Right lobe of liver (tissue), 6 donors: ENCODE results near the gene GRB10. TPM values are rescaled to one million over a fixed set of nuclear protein-coding genes. Genes with fewer than 3 reads are reported as not detected.

Experiments used
- ATAC-seq, 4 donors: fragments of 200-7000 bp; cut with Tn5 transposase; one replicate each; pipeline ENCODE4 v1.9.1; 2020; ENCODE audit warnings: mild to moderate bottlenecking in 4 of 4, moderate library complexity in 4 of 4
- DNase-seq, 3 donors: peaks; one replicate each; pipeline ENCODE4 v3.0.0-alpha.2; 2020
- H3K27ac ChIP-seq, 3 donors: fragments of 200-600 bp; one replicate each; pipeline ENCODE4 v1.8.0; 2022
- H3K27me3 ChIP-seq, 2 donors: fragments of 200-600 bp; one replicate each; pipeline ENCODE4 v1.8.0; 2022
- H3K36me3 ChIP-seq, 4 donors: fragments of 200-600 bp; sonication (generic) in 1 of 4; one replicate each; pipeline versions ENCODE4 v1.5.1 to v1.8.0; 2017 to 2022; ENCODE audit warnings: control low read depth in 1 of 4
- H3K4me1 ChIP-seq, 4 donors: fragments of 200-600 bp; sonication (generic) in 1 of 4; one replicate each; pipeline versions ENCODE4 v1.5.1 to v1.8.0; 2017 to 2022; ENCODE audit warnings: control low read depth in 1 of 4
- H3K4me3 ChIP-seq, 3 donors: fragments of 200-600 bp; one replicate each; pipeline ENCODE4 v1.8.0; 2022
- H3K9me3 ChIP-seq, 4 donors: fragments of 200-600 bp; sonication (generic) in 1 of 4; one replicate each; pipeline versions ENCODE4 v1.5.1 to v1.8.0; 2017 to 2022; ENCODE audit warnings: control low read depth in 1 of 4
- CTCF ChIP-seq, 4 donors: fragments of 200-600 bp in 3 of 4; fragments of 450-650 bp in 1 of 4; IDR thresholded peaks; one replicate each; pipeline versions ENCODE4 v1.5.1 to v1.8.0; 2016 to 2022; ENCODE audit warnings: antibody characterized with exemption in 4 of 4, mild to moderate bottlenecking in 2 of 4
- POLR2A ChIP-seq: fragments of 450-650 bp; IDR thresholded peaks from one replicate; pipeline ENCODE4 v1.6.1; 2017; ENCODE audit warnings: antibody characterized with exemption, mild to moderate bottlenecking
- WGBS: methylation state at CpG from one replicate; pipeline ENCODE4 v1.1.6; 2018; ENCODE audit warnings: low coverage, low lambda C conversion rate; ENCODE audit not compliant: insufficient coverage; ENCODE audit errors: missing lambda C conversion rate; 5-methylcytosine and 5-hydroxymethylcytosine counted together
- intact Hi-C, 2 donors: fragments of 100-400 bp; cut with DNase I; formaldehyde crosslinking; loops; one replicate each; pipeline versions ENCODE4 v1.11.2 to v1.14.1; 2022
- total RNA-seq, 6 experiments: library from RNA; depleted of rRNA in 2 of 6; stranded (reverse); fragments of >200 nt in 2 of 6; fragmentation: NEBNext Ultra II Directional in 3 of 6; extraction: Animal tissue kit (Norgen Biotek cat#: 25700) in 3 of 6; gene quantifications; one replicate each; pipeline versions ENCODE4 v1.1.0 to v1.2.4, GENCODE V29; 2016 to 2023
- donor health status: DM: no; HTN: yes; CAD: no.
- donor health status: DM: no; HTN: no; CAD: no.
- donor health status: DM: no; HTN: no; CAD: no.
- donor health status: DM: no; HTN: yes; CAD: no.
- donor health status: DM: no; HTN: yes; CAD: no.

The GRB10 gene
- total RNA-seq, 6 experiments from 2014 or later = 24.9 to 55.5 (median 40.0) TPM

DNA sequence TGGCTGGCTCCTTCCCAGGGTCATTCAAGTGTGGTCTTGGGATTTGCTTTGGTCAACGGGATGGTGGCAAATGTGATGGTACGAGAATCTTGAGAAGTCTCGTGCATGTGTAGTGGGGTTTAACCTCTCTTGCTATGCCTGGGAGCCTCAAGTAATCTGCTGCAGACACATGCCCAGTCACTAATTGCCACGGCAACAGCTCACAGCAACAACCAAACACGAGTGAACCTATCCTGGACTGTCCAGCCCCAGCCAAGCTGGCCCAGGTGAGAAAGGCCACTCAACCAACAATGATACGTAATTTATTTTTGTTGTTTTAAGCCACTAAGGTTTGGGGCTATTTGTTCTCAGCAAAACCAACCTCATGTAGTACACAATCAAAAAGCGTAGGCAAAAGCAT, 179.4 kb downstream of the GRB10 start:
- no peak overlapping the region for H3K4me3 ChIP-seq
- no peaks in the 10 kb centered on the region for H3K9me3 ChIP-seq
- peaks cover under 1 to 50% (median 16%) of the 10 kb centered on the region in 4 donors for H3K36me3 ChIP-seq
- peak in 3 of 4 donors; percentile 26 to 63 (median 29) for ATAC-seq
- DNase-seq = no peak
- TF ChIP-seq POLR2A = no peak
- no peak for TF ChIP-seq CTCF (IDR thresholded peaks at IDR 0.05)
- intact Hi-C loops = no loop called here
- H3K27ac ChIP-seq = no peak overlapping the region
- H3K27me3 ChIP-seq = no peaks in the 10 kb centered on the region
- H3K4me1 ChIP-seq = peaks cover 0 to 6% (median 0%) of the 10 kb centered on the region in 4 donors
- 63% methylated on average over 3 of the region's 7 CpGs for WGBS

DNA sequence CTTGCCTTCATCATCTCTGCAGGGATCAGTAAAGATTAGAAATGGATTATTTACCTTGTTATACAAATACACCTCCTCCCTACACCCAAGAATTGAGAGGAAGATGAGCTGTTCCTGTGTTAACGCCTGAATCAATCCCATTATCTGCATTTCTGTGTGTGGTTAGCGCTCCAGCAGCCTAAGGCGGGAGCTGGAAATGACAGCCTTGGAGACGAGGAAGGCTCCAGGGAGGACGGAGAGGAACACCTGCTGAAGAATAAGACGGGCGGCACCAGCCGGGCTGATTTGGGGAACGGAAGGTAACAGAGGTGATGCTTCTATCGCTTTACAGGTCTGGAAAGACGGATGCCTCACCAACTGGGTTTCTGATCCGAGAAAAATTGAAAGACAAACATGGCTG, 183.3 kb downstream of the GRB10 start:
- intact Hi-C loops = no loop called here

GRCh38 chr7:50598460-50599343, 184.0 kb downstream of the GRB10 start:
- intact Hi-C loops = no loop called here
- no peak for ATAC-seq
- WGBS = 71% methylated on average over 9 of the region's 18 CpGs

More for the DNA sequence above, 183.3 kb downstream of the GRB10 start:
- no peak for ATAC-seq
- Histone ChIP-seq H3K27ac (no peak overlapping the region), H3K36me3 (peaks cover 0 to 40% (median 14%) of the 10 kb centered on the region in 4 donors), H3K27me3 (no peaks in the 10 kb centered on the region), H3K4me1 (peaks cover 0 to 6% (median 0%) of the 10 kb centered on the region in 4 donors), H3K4me3 (no peak overlapping the region), H3K9me3 (no peaks in the 10 kb centered on the region)
- TF ChIP-seq CTCF (IDR thresholded peaks at IDR 0.05) (no peak), POLR2A (no peak)
- no peak for DNase-seq
- WGBS = 80% methylated on average over 5 of the region's 12 CpGs

DNA sequence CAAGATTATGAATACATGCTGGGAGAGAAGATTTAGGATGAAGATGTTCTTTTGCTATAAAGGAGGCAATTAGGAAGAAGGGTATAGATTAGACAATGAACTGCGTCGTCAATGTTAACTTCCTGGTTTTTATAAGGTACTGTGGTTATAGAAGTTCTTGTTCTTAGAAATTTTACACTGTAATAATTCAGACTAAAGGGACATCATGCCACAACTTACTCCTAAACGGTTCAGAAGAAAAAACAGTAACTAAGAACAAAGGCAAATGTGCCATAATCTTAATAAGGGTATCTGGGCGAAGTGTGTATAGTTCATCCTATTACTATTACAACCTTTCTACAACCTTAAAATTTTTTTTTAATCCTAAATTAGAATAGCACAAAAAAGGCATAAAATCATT, 186.2 kb downstream of the GRB10 start:
- Histone ChIP-seq H3K4me3 (no peak overlapping the region), H3K9me3 (no peaks in the 10 kb centered on the region), H3K27me3 (no peaks in the 10 kb centered on the region), H3K27ac (no peak overlapping the region), H3K4me1 (peaks cover 0 to 6% (median 0%) of the 10 kb centered on the region in 4 donors), H3K36me3 (peaks cover 0 to 46% (median 20%) of the 10 kb centered on the region in 4 donors)
- intact Hi-C loops = no loop called here
- TF ChIP-seq CTCF (IDR thresholded peaks at IDR 0.05) (no peak), POLR2A (no peak)
- DNase-seq = no peak
- 67% methylated on average over 4 of the region's 4 CpGs for WGBS
- ATAC-seq = no peak

More at GRCh38 chr7:50598460-50599343, 184.0 kb downstream of the GRB10 start:
- H3K9me3 ChIP-seq = no peaks in the 10 kb centered on the region
- TF ChIP-seq POLR2A (no peak), CTCF (IDR thresholded peaks at IDR 0.05) (no peak)
- H3K27me3 ChIP-seq = no peaks in the 10 kb centered on the region
- H3K27ac ChIP-seq = no peak overlapping the region
- peaks cover 0 to 40% (median 16%) of the 10 kb centered on the region in 4 donors for H3K36me3 ChIP-seq
- H3K4me1 ChIP-seq = peaks cover 0 to 6% (median 0%) of the 10 kb centered on the region in 4 donors
- no peak for DNase-seq
- H3K4me3 ChIP-seq = no peak overlapping the region
